GM23338 (cell line): ENCODE data around the gene APOB. TPM values are rescaled to one million over a fixed set of nuclear protein-coding genes. Genes with fewer than 3 reads are reported as not detected.

Experiments
- ATAC-seq: fragments of 200-7000 bp; cut with Tn5 transposase; 3 replicates; pipeline ENCODE4 v1.9.1; 2020
- DNase-seq: peaks from one replicate; pipeline ENCODE4 v3.0.0-alpha.2; 2015; ENCODE audit warnings: low spot score
- H2AFZ ChIP-seq: fragments of 200-600 bp; sonication (generic); 2 replicates; pipeline ENCODE4 v1.8.0; 2016; ENCODE audit warnings: antibody characterized with exemption, mild to moderate bottlenecking, moderate library complexity
- H3F3A ChIP-seq: fragments of 200-600 bp; sonication (generic); replicated peaks from 2 replicates; pipeline ENCODE4 v1.8.0; 2017; ENCODE audit warnings: antibody characterized with exemption, mixed run types, low read depth
- H3K27ac ChIP-seq: fragments of 200-600 bp; sonication (generic); 2 replicates; pipeline ENCODE4 v1.6.1; 2016; ENCODE audit warnings: low read depth
- H3K27me3 ChIP-seq: fragments of 200-600 bp; sonication (generic); 2 replicates; pipeline ENCODE4 v1.8.0; 2016; ENCODE audit warnings: mild to moderate bottlenecking, mixed run types, moderate library complexity; ENCODE audit not compliant: insufficient read depth
- H3K36me3 ChIP-seq: fragments of 200-600 bp; sonication (generic); 2 replicates; pipeline ENCODE4 v1.8.0; 2016; ENCODE audit warnings: mild to moderate bottlenecking; ENCODE audit not compliant: insufficient read depth
- H3K4me1 ChIP-seq: fragments of 200-600 bp; sonication (generic); 2 replicates; pipeline ENCODE4 v1.8.0; 2016; ENCODE audit warnings: mild to moderate bottlenecking, moderate library complexity; ENCODE audit not compliant: insufficient read depth
- H3K4me2 ChIP-seq: fragments of 200-600 bp; sonication (generic); 2 replicates; pipeline ENCODE4 v1.7.1; 2017; ENCODE audit warnings: mixed run types
- H3K4me3 ChIP-seq: fragments of 200-600 bp; sonication (generic); 2 replicates; pipeline ENCODE4 v1.6.1; 2016; ENCODE audit warnings: mixed run types
- H3K79me2 ChIP-seq: fragments of 200-600 bp; sonication (generic); replicated peaks from 2 replicates; pipeline ENCODE4 v1.8.0; 2017; ENCODE audit warnings: mild to moderate bottlenecking; ENCODE audit not compliant: insufficient read depth
- H3K9me2 ChIP-seq: fragments of 200-600 bp; sonication (generic); 2 replicates; pipeline ENCODE4 v1.8.0; 2017; ENCODE audit not compliant: insufficient read depth
- H4K20me1 ChIP-seq: fragments of 200-600 bp; sonication (generic); replicated peaks from 2 replicates; pipeline ENCODE4 v1.8.0; 2017; ENCODE audit warnings: mild to moderate bottlenecking; ENCODE audit not compliant: insufficient read depth
- H3K27ac Mint-ChIP-seq: 2 replicates; pipeline ENCODE4 v1.8.0; 2020; ENCODE audit warnings: inconsistent platforms, mild to moderate bottlenecking, moderate library complexity, mixed read lengths
- H3K27me3 Mint-ChIP-seq: 3 replicates; pipeline ENCODE4 v1.8.0; 2022; ENCODE audit warnings: low read depth, mild to moderate bottlenecking, moderate library complexity, mixed read lengths, inconsistent platforms; ENCODE audit not compliant: insufficient read depth, poor library complexity
- H3K36me3 Mint-ChIP-seq: 3 replicates; pipeline ENCODE4 v1.8.0; 2021; ENCODE audit warnings: low read depth, mild to moderate bottlenecking, inconsistent platforms, moderate library complexity, mixed read lengths
- H3K4me1 Mint-ChIP-seq: 3 replicates; pipeline ENCODE4 v1.8.0; 2020; ENCODE audit warnings: mild to moderate bottlenecking, inconsistent platforms, mixed read lengths
- H3K4me3 Mint-ChIP-seq: 3 replicates; pipeline ENCODE4 v1.8.0; 2021; ENCODE audit warnings: moderate library complexity, mild to moderate bottlenecking, inconsistent platforms, mixed read lengths
- H3K9me3 Mint-ChIP-seq: 3 replicates; pipeline ENCODE4 v1.8.0; 2020; ENCODE audit warnings: moderate library complexity, mild to moderate bottlenecking, inconsistent platforms, mixed read lengths
- CTCF ChIP-seq, 2 experiments: fragments of 200-600 bp in 1 of 2; sonication (generic) in 1 of 2; conservative IDR thresholded peaks; 2 replicates each; pipeline versions ENCODE4 v1.5.1 to v1.6.1; 2016 to 2017; ENCODE audit warnings: antibody characterized with exemption in 2 of 2, low read depth in 2 of 2, mild to moderate bottlenecking in 2 of 2, moderate library complexity in 1 of 2
- ETS1 ChIP-seq: IDR thresholded peaks from 2 replicates; pipeline ENCODE4 v1.6.1; 2016; ENCODE audit warnings: antibody characterized with exemption
- EZH2 ChIP-seq: fragments of 200-600 bp; sonication (generic); IDR thresholded peaks from one replicate; pipeline ENCODE4 v1.8.0; 2017; ENCODE audit warnings: antibody characterized with exemption, mild to moderate bottlenecking, low read depth; ENCODE audit not compliant: unreplicated experiment
- REST ChIP-seq: IDR thresholded peaks from one replicate; pipeline ENCODE4 v1.6.1; 2018; ENCODE audit warnings: antibody characterized with exemption; ENCODE audit not compliant: unreplicated experiment
- ZNF462 ChIP-seq: fragments of 250-450 bp; sonication (Bioruptor Pico); IDR thresholded peaks from 2 replicates; pipeline ENCODE4 v1.5.0; 2020; ENCODE audit warnings: mild to moderate bottlenecking, moderate library complexity
- polyA plus RNA-seq: library from polyadenylated mRNA; unstranded; fragments of >200 nt; fragmentation: Nextera tagmentation; extraction: Ambion mirVana; gene quantifications from 2 replicates; pipeline ENCODE4 v1.2.1, GENCODE V29; 2016
- total RNA-seq: library from RNA; depleted of rRNA; stranded (reverse); fragments of >200 nt; shearing (Covaris generic); gene quantifications from 2 replicates; pipeline ENCODE4 v1.2.3, GENCODE V29; 2014

Gene APOB
- total and polyA plus RNA-seq, 2 experiments from 2014 or later = 0.08 to 0.56 TPM

GRCh38 chr2:20992201-20992711 is 51.6 kb downstream of the APOB start (continued):
- TF ChIP-seq ZNF462 (CRISPR knock-in tag) = no peak
- no peak for TF ChIP-seq EZH2
- TF ChIP-seq ETS1 = no peak

- H3K27ac Mint-ChIP-seq = no peak overlapping the region
Observed at GRCh38 chr2:20990442-20991430, 53.1 kb downstream of the APOB start.

More at GRCh38 chr2:20990442-20991430, 53.1 kb downstream of the APOB start:
- H3K9me3 Mint-ChIP-seq = no peaks in the 10 kb centered on the region
- H3K79me2 ChIP-seq = no peaks in the 10 kb centered on the region
- DNase-seq = no peak
- H3K36me3 ChIP-seq = no peaks in the 10 kb centered on the region
- H4K20me1 ChIP-seq = no peaks in the 10 kb centered on the region
- H3K4me1 ChIP-seq = no peaks in the 10 kb centered on the region
- no peaks in the 10 kb centered on the region for H3K9me2 ChIP-seq
- no peak for TF ChIP-seq CTCF (conservative IDR thresholded peaks at IDR 0.05; ENCODE audit: low read depth in 2 of 2)
- no peak for TF ChIP-seq REST
- H3K36me3 Mint-ChIP-seq = no peaks in the 10 kb centered on the region
- peaks cover 11% of the 10 kb centered on the region for H3K27me3 Mint-ChIP-seq
- H3K27ac ChIP-seq = no peak overlapping the region
- 0 out of 3 replicates have a peak, but pooled peaks have one; percentile 23 for ATAC-seq
- H3K4me2 ChIP-seq = no peak overlapping the region
- no peak overlapping the region for H3K4me3 Mint-ChIP-seq
- no peaks in the 10 kb centered on the region for H3K27me3 ChIP-seq
- H2AFZ ChIP-seq = no peak overlapping the region
- H3F3A ChIP-seq = no peaks in the 10 kb centered on the region
- H3K4me3 ChIP-seq = no peak overlapping the region
- peaks cover 4% of the 10 kb centered on the region; the same call in 2 of the 3 replicates for H3K4me1 Mint-ChIP-seq
